ENCODE data around the gene MGARP.

Gene MGARP

GRCh38 chr4:139295206-139295941 lies 15.3 kb upstream of the MGARP start:
- peak overlapping the region; percentile 93 for H2AFZ ChIP-seq (ENCODE audit: low read length)
- no peaks in the 10 kb centered on the region for H3K9me2 ChIP-seq (replicated peaks; ENCODE audit: low read depth, low read length)
- peaks cover 46% of the 10 kb centered on the region for H3K79me2 ChIP-seq (ENCODE audit: insufficient read depth, low read length)
- no peaks in the 10 kb centered on the region for H4K20me1 ChIP-seq (ENCODE audit: insufficient read depth, low read length, poor library complexity, severe bottlenecking)
- no peaks in the 10 kb centered on the region for H3K27me3 ChIP-seq (ENCODE audit: insufficient read depth, low read length, poor library complexity, severe bottlenecking)
- no peaks in the 10 kb centered on the region; the same call in 1 of the 2 replicates for H3F3A ChIP-seq (ENCODE audit: low read depth)
- H3K4me3 ChIP-seq (ENCODE audit: low read length, poor library complexity, severe bottlenecking), result peak overlapping the region; percentile 97
- H3K36me3 ChIP-seq (ENCODE audit: insufficient read depth, low read length), result peaks cover 8% of the 10 kb centered on the region
- peak overlapping the region; percentile 82 for H3K4me2 ChIP-seq (ENCODE audit: low read depth, low read length, poor library complexity, severe bottlenecking)
- TF ChIP-seq CTCF (conservative IDR thresholded peaks at IDR 0.05; ENCODE audit: low read length), result peak; percentile 84
- no peak for TF ChIP-seq EZH2phosphoT487 (IDR thresholded peaks at IDR 0.05; ENCODE audit: borderline replicate concordance)
- H3K4me1 ChIP-seq (ENCODE audit: insufficient read depth, low read length, poor library complexity, severe bottlenecking), result peaks cover 49% of the 10 kb centered on the region
- peak overlapping the region; percentile 95 for H3K9ac ChIP-seq (ENCODE audit: low read depth, low read length, poor library complexity, severe bottlenecking)
- no peaks in the 10 kb centered on the region for H3K9me3 ChIP-seq (ENCODE audit: insufficient read depth, low read depth, low read length)

GRCh38 chr4:139286186-139286698 lies 6.2 kb upstream of the MGARP start:
- no peaks in the 10 kb centered on the region for H3F3A ChIP-seq (ENCODE audit: low read depth)
- H3K4me3 ChIP-seq (ENCODE audit: low read length, poor library complexity, severe bottlenecking), result no peak overlapping the region
- no peak overlapping the region for H3K4me2 ChIP-seq (ENCODE audit: low read depth, low read length, poor library complexity, severe bottlenecking)
- no peaks in the 10 kb centered on the region for H3K27me3 ChIP-seq (ENCODE audit: insufficient read depth, low read length, poor library complexity, severe bottlenecking)
- H3K9me3 ChIP-seq (ENCODE audit: insufficient read depth, low read depth, low read length), result peaks cover 3% of the 10 kb centered on the region; the same call in 1 of the 2 replicates
- H2AFZ ChIP-seq (ENCODE audit: low read length), result no peak overlapping the region
- no peak for TF ChIP-seq CTCF (conservative IDR thresholded peaks at IDR 0.05; ENCODE audit: low read length)
- no peak for TF ChIP-seq EZH2phosphoT487 (IDR thresholded peaks at IDR 0.05; ENCODE audit: borderline replicate concordance)
- H3K4me1 ChIP-seq (ENCODE audit: insufficient read depth, low read length, poor library complexity, severe bottlenecking), result no peaks in the 10 kb centered on the region
- no peaks in the 10 kb centered on the region; the same call in 1 of the 2 replicates for H3K36me3 ChIP-seq (ENCODE audit: insufficient read depth, low read length)
- H4K20me1 ChIP-seq (ENCODE audit: insufficient read depth, low read length, poor library complexity, severe bottlenecking), result no peaks in the 10 kb centered on the region
- no peaks in the 10 kb centered on the region for H3K9me2 ChIP-seq (replicated peaks; ENCODE audit: low read depth, low read length)
- no peaks in the 10 kb centered on the region for H3K79me2 ChIP-seq (ENCODE audit: insufficient read depth, low read length)
- H3K9ac ChIP-seq (ENCODE audit: low read depth, low read length, poor library complexity, severe bottlenecking), result no peak overlapping the region

DNA sequence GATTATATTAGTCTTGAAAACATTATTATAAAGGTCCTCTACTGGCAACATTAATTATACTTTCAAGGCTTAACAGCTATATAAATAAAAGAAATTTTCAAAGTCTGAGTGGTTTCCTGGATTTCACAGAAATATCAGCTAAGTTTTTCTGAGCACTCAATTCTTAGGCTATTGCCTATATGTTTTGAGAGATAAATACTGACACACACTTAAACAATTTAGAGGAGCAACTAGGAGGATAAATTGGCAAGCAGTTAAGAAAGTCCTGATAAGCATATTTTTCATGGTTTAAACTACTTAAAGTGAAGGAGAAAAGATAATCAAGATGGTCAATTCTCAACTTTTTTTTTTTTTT lies 2.7 kb upstream of the MGARP start:
- Histone ChIP-seq H3K27me3 (ENCODE audit: insufficient read depth, low read length, poor library complexity, severe bottlenecking) (no peaks in the 10 kb centered on the region), H3K4me2 (ENCODE audit: low read depth, low read length, poor library complexity, severe bottlenecking) (no peak overlapping the region), H4K20me1 (ENCODE audit: insufficient read depth, low read length, poor library complexity, severe bottlenecking) (no peaks in the 10 kb centered on the region), H3K4me3 (ENCODE audit: low read length, poor library complexity, severe bottlenecking) (no peak overlapping the region), H3K36me3 (ENCODE audit: insufficient read depth, low read length) (no peaks in the 10 kb centered on the region), H3K9ac (ENCODE audit: low read depth, low read length, poor library complexity, severe bottlenecking) (no peak overlapping the region), H3K79me2 (ENCODE audit: insufficient read depth, low read length) (no peaks in the 10 kb centered on the region), H3K4me1 (ENCODE audit: insufficient read depth, low read length, poor library complexity, severe bottlenecking) (no peaks in the 10 kb centered on the region), H2AFZ (ENCODE audit: low read length) (no peak overlapping the region), H3K9me2 (replicated peaks; ENCODE audit: low read depth, low read length) (no peaks in the 10 kb centered on the region), H3F3A (ENCODE audit: low read depth) (no peaks in the 10 kb centered on the region), H3K9me3 (ENCODE audit: insufficient read depth, low read depth, low read length) (peaks cover 3% of the 10 kb centered on the region; the same call in 1 of the 2 replicates)
- TF ChIP-seq CTCF (conservative IDR thresholded peaks at IDR 0.05; ENCODE audit: low read length), result no peak
- TF ChIP-seq EZH2phosphoT487 (IDR thresholded peaks at IDR 0.05; ENCODE audit: borderline replicate concordance), result no peak

All from Loucy (cell line).